SKM-1 (cell line): ENCODE measurements around the gene USHBP1.

Source experiments
- DNase-seq: peaks from one replicate; lab custom pipeline; 2025; ENCODE audit not compliant: unreplicated experiment; lab: John Stamatoyannopoulos, UW

Gene USHBP1

GRCh38 chr19:17214508-17215126, 49.9 kb downstream of the USHBP1 start:
- no peak for DNase-seq

GRCh38 chr19:17213334-17213733, 51.2 kb downstream of the USHBP1 start:
- no peak for DNase-seq

GRCh38 chr19:17211547-17212446, 52.7 kb downstream of the USHBP1 start:
- DNase-seq: no peak

- DNase-seq: no peak
Measured at GRCh38 chr19:17210296-17210695, 54.2 kb downstream of the USHBP1 start.

GRCh38 chr19:17209126-17210036, 55.2 kb downstream of the USHBP1 start:
- DNase-seq: no peak

- DNase-seq: no peak
Measured at GRCh38 chr19:17206736-17207581, 57.6 kb downstream of the USHBP1 start.

GRCh38 chr19:17205237-17206140, 59.1 kb downstream of the USHBP1 start:
- peak; percentile 11 for DNase-seq

GRCh38 chr19:17202713-17203112, 61.8 kb downstream of the USHBP1 start:
- DNase-seq: no peak

- no peak for DNase-seq
Measured at GRCh38 chr19:17202249-17202648, 62.3 kb downstream of the USHBP1 start.

GRCh38 chr19:17200408-17201079, 64.0 kb downstream of the USHBP1 start:
- no peak for DNase-seq
